ENCODE results near the gene FXYD1.
A peak's percentile ranks its signal among the peaks of the same experiment; 100 is the strongest.

Gene FXYD1

GRCh38 chr19:35164418-35164817 lies 25.8 kb downstream of the FXYD1 start:
- ChIA-PET POLR2A (ENCODE audit: low non-redundant PET) (no interaction called here), CTCF (interaction anchor here (0.7 kb wide), 1 partner anchor 63 kb away, joined by 3 read pairs; no protein-coding TSS in a partner anchor)
- DNase-seq (ENCODE audit: low spot score): no peak
- no peak for TF ChIP-seq CTCF (conservative IDR thresholded peaks at IDR 0.05; ENCODE audit: low read depth)
- H3K27ac ChIP-seq: no peak overlapping the region

GRCh38 chr19:35165200-35166058 lies 26.8 kb downstream of the FXYD1 start:
- ChIA-PET CTCF (no interaction called here), POLR2A (ENCODE audit: low non-redundant PET) (no interaction called here)
- no peak for DNase-seq (ENCODE audit: low spot score)
- no peak for TF ChIP-seq CTCF (conservative IDR thresholded peaks at IDR 0.05; ENCODE audit: low read depth)
- H3K27ac ChIP-seq: no peak overlapping the region

- DNase-seq (ENCODE audit: low spot score): no peak
- peak overlapping the region; percentile 38 for H3K27ac ChIP-seq
- ChIA-PET CTCF (no interaction called here), POLR2A (ENCODE audit: low non-redundant PET) (no interaction called here)
- TF ChIP-seq CTCF (conservative IDR thresholded peaks at IDR 0.05; ENCODE audit: low read depth): no peak
These were observed 27.8 kb downstream of the FXYD1 start for GRCh38 chr19:35166100-35167063.

- CTCF ChIA-PET: no interaction called here
- H3K27ac ChIP-seq: peak overlapping the region; percentile 40
- POLR2A ChIA-PET (ENCODE audit: low non-redundant PET): no interaction called here
- no peak for DNase-seq (ENCODE audit: low spot score)
- TF ChIP-seq CTCF (conservative IDR thresholded peaks at IDR 0.05; ENCODE audit: low read depth): no peak
These were observed 28.9 kb downstream of the FXYD1 start for GRCh38 chr19:35167251-35168119.

- peak overlapping the region; percentile 40 for H3K27ac ChIP-seq
- CTCF ChIA-PET: interaction anchor here (0.7 to 0.8 kb wide), 2 partner anchors 10 to 89 kb away, joined by 4 read pairs; no protein-coding TSS in a partner anchor
- DNase-seq (ENCODE audit: low spot score): peak; percentile 78
- POLR2A ChIA-PET (ENCODE audit: low non-redundant PET): interaction anchor here (0.6 kb wide), 1 partner anchor 19 kb away, joined by 3 read pairs; no protein-coding TSS in a partner anchor
- no peak for TF ChIP-seq CTCF (conservative IDR thresholded peaks at IDR 0.05; ENCODE audit: low read depth)
These were observed 29.6 kb downstream of the FXYD1 start for GRCh38 chr19:35168196-35168595.
